SU-DHL-6 (cell line): ENCODE data around the gene PUS10.
A peak's percentile ranks its signal among the peaks of the same experiment; 100 is the strongest.
"Not testable (repeated sequence)": the region's sequence is repeated elsewhere in the genome, so short reads cannot be mapped to it uniquely, and the experiment has no call there.

Source experiments
- H2AFZ ChIP-seq: fragments of 200-600 bp; sonication (generic); 2 replicates; pipeline ENCODE4 v1.6.1; 2014; ENCODE audit warnings: low read depth, mild to moderate bottlenecking, moderate library complexity, mixed read lengths, antibody characterized with exemption, low read length; ENCODE audit not compliant: severe bottlenecking
- H3F3A ChIP-seq: fragments of 200-600 bp; shearing (Covaris generic); 2 replicates; pipeline ENCODE4 v1.6.0; 2016; ENCODE audit warnings: antibody characterized with exemption, mild to moderate bottlenecking; ENCODE audit not compliant: insufficient read depth
- H3K27ac ChIP-seq: fragments of 200-600 bp; sonication (generic); 2 replicates; pipeline ENCODE4 v1.5.1; 2016; ENCODE audit warnings: low read depth, mild to moderate bottlenecking, low read length, moderate library complexity, mixed read lengths
- H3K27me3 ChIP-seq: fragments of 200-600 bp; sonication (generic), shearing (Covaris generic); 2 replicates; pipeline ENCODE4 v1.6.0; 2014; ENCODE audit warnings: mild to moderate bottlenecking, low read length
- H3K36me3 ChIP-seq: fragments of 200-600 bp; sonication (generic); 2 replicates; pipeline ENCODE4 v1.6.1; 2014; ENCODE audit warnings: mild to moderate bottlenecking, low read length, mixed read lengths
- H3K4me2 ChIP-seq: fragments of 300-600, 200-600 bp; shearing (Covaris generic), sonication (generic); 2 replicates; pipeline ENCODE4 v1.6.0; 2014; ENCODE audit warnings: low read length, low read depth, mild to moderate bottlenecking; ENCODE audit not compliant: poor library complexity, severe bottlenecking
- H3K4me3 ChIP-seq: fragments of 200-600 bp; sonication (generic); 2 replicates; pipeline ENCODE4 v1.5.1; 2014; ENCODE audit warnings: antibody characterized with exemption, low read length, mild to moderate bottlenecking, mixed read lengths; ENCODE audit not compliant: insufficient read depth, poor library complexity, severe bottlenecking
- H3K79me2 ChIP-seq: fragments of 200-600 bp; sonication (generic); 2 replicates; pipeline ENCODE4 v1.6.1; 2014; ENCODE audit warnings: mild to moderate bottlenecking, low read length, moderate library complexity; ENCODE audit not compliant: insufficient read depth
- H3K9ac ChIP-seq: fragments of 200-600 bp; sonication (generic); 2 replicates; pipeline ENCODE4 v1.7.0; 2014; ENCODE audit warnings: mild to moderate bottlenecking, low read length
- H3K9me2 ChIP-seq: fragments of 200-600 bp; sonication (generic); replicated peaks from 2 replicates; pipeline ENCODE4 v1.6.1; 2014; ENCODE audit warnings: low read length; ENCODE audit not compliant: insufficient read depth
- H3K9me3 ChIP-seq: fragments of 200-600 bp; sonication (generic); 2 replicates; pipeline ENCODE4 v1.6.1; 2014; ENCODE audit warnings: low read length, mixed read lengths; ENCODE audit not compliant: insufficient read depth
- H4K20me1 ChIP-seq: fragments of 200-600 bp; sonication (generic); 2 replicates; pipeline ENCODE4 v1.6.1; 2014; ENCODE audit warnings: low read depth, mild to moderate bottlenecking, antibody characterized with exemption, low read length, moderate library complexity, mixed read lengths
- CTCF ChIP-seq: fragments of 200-600 bp; sonication (generic); IDR thresholded peaks from one replicate; pipeline ENCODE4 v1.5.1; 2017; ENCODE audit warnings: antibody characterized with exemption, mild to moderate bottlenecking, low read length, moderate library complexity; ENCODE audit not compliant: insufficient read depth, poor library complexity, severe bottlenecking
- EZH2phosphoT487 ChIP-seq: fragments of 200-600 bp; sonication (generic), shearing (Covaris generic); conservative IDR thresholded peaks from 2 replicates; pipeline ENCODE4 v1.6.1; 2018; ENCODE audit warnings: mild to moderate bottlenecking, antibody characterized with exemption, low read length, moderate library complexity, mixed read lengths

PUS10 gene

GRCh38 chr2:60936757-60937156, 81.3 kb downstream of the PUS10 start:
- Histone ChIP-seq H3K4me3 (no peak overlapping the region), H3K27me3 (no peaks in the 10 kb centered on the region), H2AFZ (no peak overlapping the region)

GRCh38 chr2:60934165-60934722, 83.8 kb downstream of the PUS10 start:
- H3K27me3 ChIP-seq, result no peaks in the 10 kb centered on the region
- peaks cover 86% of the 10 kb centered on the region for H3F3A ChIP-seq
- peak overlapping the region; percentile 15; the same call in 1 of the 2 replicates for H3K27ac ChIP-seq
- H2AFZ ChIP-seq, result no peak overlapping the region
- no peaks in the 10 kb centered on the region for H3K9me3 ChIP-seq
- no peaks in the 10 kb centered on the region for H3K9me2 ChIP-seq
- no peak overlapping the region for H3K9ac ChIP-seq
- TF ChIP-seq CTCF, result no peak
- TF ChIP-seq EZH2phosphoT487, result no peak
- H3K36me3 ChIP-seq, result peaks cover 49% of the 10 kb centered on the region
- H4K20me1 ChIP-seq, result peaks cover 32% of the 10 kb centered on the region
- H3K4me2 ChIP-seq, result no peak overlapping the region
- H3K4me3 ChIP-seq, result no peak overlapping the region
- peaks cover 29% of the 10 kb centered on the region for H3K79me2 ChIP-seq

More at GRCh38 chr2:60936757-60937156, 81.3 kb downstream of the PUS10 start:
- H3K9ac ChIP-seq, result no peak overlapping the region
- H3F3A ChIP-seq, result peaks cover 90% of the 10 kb centered on the region
- no peak overlapping the region for H3K27ac ChIP-seq
- H3K79me2 ChIP-seq, result peaks cover 21% of the 10 kb centered on the region; the same call in 1 of the 2 replicates
- peaks cover 46% of the 10 kb centered on the region for H3K36me3 ChIP-seq
- peaks cover 17% of the 10 kb centered on the region; the same call in 1 of the 2 replicates for H4K20me1 ChIP-seq
- H3K9me3 ChIP-seq, result no peaks in the 10 kb centered on the region
- no peak overlapping the region for H3K4me2 ChIP-seq
- H3K9me2 ChIP-seq, result no peaks in the 10 kb centered on the region
- TF ChIP-seq CTCF (no peak), EZH2phosphoT487 (no peak)

GRCh38 chr2:60932954-60933353, 85.1 kb downstream of the PUS10 start:
- Histone ChIP-seq H3K9me2 (no peaks in the 10 kb centered on the region), H3K27ac (peak overlapping the region; percentile 9; the same call in 1 of the 2 replicates), H3K9ac (no peak overlapping the region), H4K20me1 (peaks cover 32% of the 10 kb centered on the region), H3K4me3 (no peak overlapping the region), H2AFZ (no peak overlapping the region), H3K4me2 (no peak overlapping the region), H3F3A (peaks cover 73% of the 10 kb centered on the region), H3K79me2 (peaks cover 29% of the 10 kb centered on the region), H3K36me3 (peaks cover 50% of the 10 kb centered on the region), H3K9me3 (no peaks in the 10 kb centered on the region), H3K27me3 (no peaks in the 10 kb centered on the region)
- TF ChIP-seq CTCF (no peak), EZH2phosphoT487 (no peak)

GRCh38 chr2:60932061-60932460, 86.0 kb downstream of the PUS10 start:
- not testable (repeated sequence) for H2AFZ ChIP-seq, H3K27ac ChIP-seq, H3K9me3 ChIP-seq, H3K9me2 ChIP-seq, H3K4me2 ChIP-seq, H3K9ac ChIP-seq, H3K4me3 ChIP-seq, H3K27me3 ChIP-seq
- Histone ChIP-seq H3F3A (peaks cover 73% of the 10 kb centered on the region), H3K36me3 (peaks cover 59% of the 10 kb centered on the region), H4K20me1 (peaks cover 32% of the 10 kb centered on the region), H3K79me2 (peaks cover 38% of the 10 kb centered on the region)
